ENCODE measurements around the gene KNTC1. TPM values are rescaled to one million over a fixed set of nuclear protein-coding genes. Genes with fewer than 3 reads are reported as not detected.

Gene KNTC1
- total and polyA plus RNA-seq, 2 of the 13 experiments (the other 11 are each of a cell fraction or from before 2014, with no cell fraction given): 45.1 to 57.6 TPM

- TF ChIP-seq ZBTB7A (CRISPR knock-in tag; IDR thresholded peaks at IDR 0.05): no peak; the same call in 1 of the 2 replicates
- no peak; the same call in 1 of the 2 replicates for TF ChIP-seq FOSL1 (CRISPR knock-in tag; IDR thresholded peaks at IDR 0.05; ENCODE audit: borderline replicate concordance)
- TF ChIP-seq ARID3A (IDR thresholded peaks at IDR 0.05; ENCODE audit: low read depth, low read length): 0 out of 2 replicates have a peak, but pooled peaks have one; percentile 20
- no peak for TF ChIP-seq ARNT (IDR thresholded peaks at IDR 0.05)
- TF ChIP-seq HNRNPH1 (optimal IDR thresholded peaks at IDR 0.05; ENCODE audit: low read depth, low read length): no peak
- TF ChIP-seq ZKSCAN8 (CRISPR knock-in tag; IDR thresholded peaks at IDR 0.05; ENCODE audit: borderline replicate concordance): no peak
- TF ChIP-seq ZMYM2 (CRISPR knock-in tag; IDR thresholded peaks at IDR 0.05): no peak
- no peak for TF ChIP-seq ATF7 (IDR thresholded peaks at IDR 0.05)
- TF ChIP-seq ATF7 (CRISPR knock-in tag; IDR thresholded peaks at IDR 0.05): no peak
- TF ChIP-seq MLLT10 (CRISPR knock-in tag; IDR thresholded peaks at IDR 0.05): no peak
- no peak for TF ChIP-seq NFE2 (CRISPR knock-in tag; IDR thresholded peaks at IDR 0.05)
- no peak for TF ChIP-seq STAT5B (CRISPR knock-in tag; IDR thresholded peaks at IDR 0.05)
- TF ChIP-seq FUBP1 (CRISPR knock-in tag; IDR thresholded peaks at IDR 0.05; ENCODE audit: borderline replicate concordance): no peak
- TF ChIP-seq ZFP91 (CRISPR knock-in tag; IDR thresholded peaks at IDR 0.05; ENCODE audit: borderline replicate concordance): no peak
- TF ChIP-seq, protein P1, sequence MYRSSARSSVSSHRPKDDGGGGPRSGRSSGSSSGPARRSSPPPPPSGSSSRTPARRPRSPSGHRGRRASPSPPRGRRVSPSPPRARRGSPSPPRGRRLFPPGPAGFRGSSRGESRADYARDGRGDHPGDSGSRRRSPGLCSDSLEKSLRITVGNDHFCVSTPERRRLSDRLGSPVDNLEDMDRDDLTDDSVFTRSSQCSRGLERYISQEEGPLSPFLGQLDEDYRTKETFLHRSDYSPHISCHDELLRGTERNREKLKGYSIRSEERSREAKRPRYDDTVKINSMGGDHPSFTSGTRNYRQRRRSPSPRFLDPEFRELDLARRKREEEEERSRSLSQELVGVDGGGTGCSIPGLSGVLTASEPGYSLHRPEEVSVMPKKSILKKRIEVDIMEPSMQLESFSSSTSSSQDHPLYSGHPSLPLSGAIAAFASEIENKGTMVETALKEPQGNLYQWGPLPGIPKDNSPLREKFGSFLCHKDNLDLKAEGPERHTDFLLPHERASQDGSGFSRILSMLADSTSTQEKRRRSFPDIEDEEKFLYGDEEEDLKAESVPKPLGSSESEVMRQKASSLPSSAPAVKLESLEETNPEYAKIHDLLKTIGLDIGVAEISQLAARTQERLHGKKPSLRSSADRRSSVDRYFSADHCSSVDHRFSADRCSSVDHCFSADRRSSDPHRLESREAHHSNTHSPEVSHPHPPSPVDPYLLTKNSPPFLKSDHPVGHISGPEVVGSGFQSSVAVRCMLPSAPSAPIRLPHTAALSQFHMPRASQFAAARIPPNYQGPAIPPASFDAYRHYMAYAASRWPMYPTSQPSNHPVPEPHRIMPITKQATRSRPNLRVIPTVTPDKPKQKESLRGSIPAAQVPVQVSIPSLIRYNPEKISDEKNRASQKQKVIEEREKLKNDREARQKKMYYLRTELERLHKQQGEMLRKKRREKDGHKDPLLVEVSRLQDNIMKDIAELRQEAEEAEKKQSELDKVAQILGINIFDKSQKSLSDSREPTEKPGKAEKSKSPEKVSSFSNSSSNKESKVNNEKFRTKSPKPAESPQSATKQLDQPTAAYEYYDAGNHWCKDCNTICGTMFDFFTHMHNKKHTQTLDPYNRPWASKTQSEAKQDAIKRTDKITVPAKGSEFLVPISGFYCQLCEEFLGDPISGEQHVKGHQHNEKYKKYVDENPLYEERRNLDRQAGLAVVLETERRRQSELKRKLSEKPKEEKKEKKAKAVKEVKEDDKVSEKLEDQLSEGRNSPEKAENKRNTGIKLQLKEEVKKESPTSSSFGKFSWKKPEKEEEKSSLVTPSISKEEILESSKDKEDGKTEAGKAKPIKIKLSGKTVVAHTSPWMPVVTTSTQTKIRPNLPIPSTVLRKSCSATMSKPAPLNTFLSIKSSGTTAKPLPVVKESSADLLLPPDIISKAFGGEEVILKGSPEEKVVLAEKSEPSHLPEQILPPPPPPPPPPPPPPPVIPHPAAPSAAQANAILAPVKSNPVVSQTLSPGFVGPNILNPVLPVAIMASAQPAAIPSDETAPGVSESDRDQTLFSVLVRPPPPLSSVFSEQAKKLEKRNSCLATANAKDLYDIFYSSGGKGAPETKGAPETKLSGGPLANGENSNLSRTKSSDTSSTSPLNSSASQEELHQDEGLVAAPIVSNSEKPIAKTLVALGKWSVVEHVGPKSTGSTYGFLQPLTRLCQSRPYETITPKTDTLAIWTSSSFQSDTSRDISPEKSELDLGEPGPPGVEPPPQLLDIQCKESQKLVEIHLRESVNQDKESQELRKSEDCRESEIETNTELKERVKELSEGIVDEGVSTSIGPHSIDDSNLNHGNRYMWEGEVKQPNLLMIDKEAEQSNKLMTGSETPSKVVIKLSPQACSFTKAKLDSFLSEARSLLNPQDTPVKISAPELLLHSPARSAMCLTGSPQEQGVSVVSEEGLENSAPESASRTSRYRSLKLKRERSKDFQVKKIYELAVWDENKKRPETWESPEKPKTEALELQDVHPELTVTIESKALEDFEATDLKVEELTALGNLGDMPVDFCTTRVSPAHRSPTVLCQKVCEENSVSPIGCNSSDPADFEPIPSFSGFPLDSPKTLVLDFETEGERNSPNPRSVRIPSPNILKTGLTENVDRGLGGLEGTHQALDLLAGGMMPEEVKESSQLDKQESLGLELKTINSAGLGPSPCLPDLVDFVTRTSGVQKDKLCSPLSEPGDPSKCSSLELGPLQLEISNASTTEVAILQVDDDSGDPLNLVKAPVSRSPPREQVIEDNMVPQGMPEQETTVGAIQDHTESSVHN (CRISPR knock-in tag; IDR thresholded peaks at IDR 0.05): no peak; the same call in 1 of the 2 replicates
- no peak for TF ChIP-seq TBX3 (IDR thresholded peaks at IDR 0.05; ENCODE audit: borderline replicate concordance)
- TF ChIP-seq ZNF282 (IDR thresholded peaks at IDR 0.05; ENCODE audit: partially characterized antibody): no peak
Measured at GRCh38 chr12:122499991-122500684, 26.9 kb upstream of the KNTC1 start (continued).

All from HepG2 (cell line).